OCI-LY7 (cell line): ENCODE data around the gene ELOB. TPM values are rescaled to one million over a fixed set of nuclear protein-coding genes. Genes with fewer than 3 reads are reported as not detected.

Source experiments
- BruUV-seq: library from RNA; stranded (reverse); fragments of 400-500 nt; replicated peaks from 2 replicates; lab custom pipeline; 2021; lab: Mats Ljungman, UMichigan
- CTCF ChIA-PET: fragments of 300-600 bp; sonication (Branson Sonifier 250); formaldehyde crosslinking; loops from one replicate; lab custom pipeline; 2022; ENCODE audit warnings: antibody characterized with exemption; ENCODE audit not compliant: unreplicated experiment; lab: Charles Lee
- POLR2A ChIA-PET: fragments of 300-600 bp; sonication (Branson Sonifier 250); formaldehyde crosslinking; loops from one replicate; lab custom pipeline; 2022; ENCODE audit warnings: antibody characterized with exemption; lab: Charles Lee
- DNase-seq: peaks from one replicate; pipeline ENCODE4 v3.0.0-alpha.2; 2015; ENCODE audit warnings: low spot score
- H2AFZ ChIP-seq: fragments of 200-600 bp; sonication (generic), shearing (Covaris generic); 2 replicates; pipeline ENCODE4 v1.6.1; 2014; ENCODE audit warnings: mild to moderate bottlenecking, antibody characterized with exemption, low read length, moderate library complexity
- H3K27ac ChIP-seq: fragments of 200-600 bp; sonication (generic); 2 replicates; pipeline ENCODE4 v1.5.1; 2014; ENCODE audit warnings: mixed run types, low read depth, mild to moderate bottlenecking, moderate library complexity, low read length, inconsistent platforms; ENCODE audit not compliant: poor library complexity, severe bottlenecking
- H3K36me3 ChIP-seq: fragments of 200-600 bp; sonication (generic); 2 replicates; pipeline ENCODE4 v1.6.1; 2014; ENCODE audit warnings: mild to moderate bottlenecking, antibody characterized with exemption, low read length, moderate library complexity, mixed read lengths; ENCODE audit not compliant: insufficient read depth
- H3K4me1 ChIP-seq: fragments of 200-600 bp; sonication (generic); 2 replicates; pipeline ENCODE4 v1.5.1; 2014; ENCODE audit warnings: mild to moderate bottlenecking, low read length; ENCODE audit not compliant: insufficient read depth, poor library complexity, severe bottlenecking
- H3K4me2 ChIP-seq: fragments of 200-600 bp; sonication (generic); 2 replicates; pipeline ENCODE4 v1.6.1; 2014; ENCODE audit warnings: mild to moderate bottlenecking, low read length
- H3K4me3 ChIP-seq: fragments of 200-600 bp; sonication (generic); 2 replicates; pipeline ENCODE4 v1.5.1; 2014; ENCODE audit warnings: mild to moderate bottlenecking, low read depth, low read length; ENCODE audit not compliant: poor library complexity, severe bottlenecking
- H3K79me2 ChIP-seq: fragments of 200-600 bp; sonication (generic); 2 replicates; pipeline ENCODE4 v1.6.1; 2016; ENCODE audit warnings: low read depth, mild to moderate bottlenecking, low read length, moderate library complexity, mixed read lengths; ENCODE audit not compliant: insufficient read depth
- H3K9me2 ChIP-seq: fragments of 200-600 bp; sonication (generic); 2 replicates; pipeline ENCODE4 v1.6.1; 2016; ENCODE audit warnings: mild to moderate bottlenecking, low read length, mixed read lengths; ENCODE audit not compliant: insufficient read depth
- H3K9me3 ChIP-seq: fragments of 200-600 bp; sonication (generic); 2 replicates; pipeline ENCODE4 v1.6.1; 2014; ENCODE audit warnings: mild to moderate bottlenecking, mixed run types, low read length, mixed read lengths
- H4K20me1 ChIP-seq: fragments of 200-600 bp; sonication (generic); 2 replicates; pipeline ENCODE4 v1.6.1; 2014; ENCODE audit warnings: mild to moderate bottlenecking, antibody characterized with exemption, low read length, moderate library complexity, mixed read lengths; ENCODE audit not compliant: insufficient read depth
- CTCF ChIP-seq: fragments of 200-600 bp; sonication (generic); conservative IDR thresholded peaks from 2 replicates; pipeline ENCODE4 v1.5.1; 2014; ENCODE audit warnings: mild to moderate bottlenecking, antibody characterized with exemption, low read length, moderate library complexity, mixed read lengths
- EZH2phosphoT487 ChIP-seq: fragments of 200-600 bp; sonication (generic); IDR thresholded peaks from 2 replicates; pipeline ENCODE4 v1.6.1; 2018; ENCODE audit warnings: low read depth, borderline replicate concordance, mild to moderate bottlenecking, mixed run types, antibody characterized with exemption, low read length, moderate library complexity, mixed read lengths
- intact Hi-C: fragments of 100-400 bp; cut with micrococcal nuclease; formaldehyde crosslinking; loops from one replicate; pipeline ENCODE4 v1.10.0; 2022; ENCODE audit not compliant: unreplicated experiment
- total RNA-seq, 2 experiments: library from RNA; depleted of rRNA in 1 of 2; stranded (reverse); fragments of >200 nt in 1 of 2; shearing (Covaris generic) in 1 of 2; gene quantifications; 2 replicates each; pipeline ENCODE4 v1.2.3, GENCODE V29; 2014 to 2022

ELOB gene
- total RNA-seq, 2 experiments from 2014 or later: 209 to 285 TPM

GRCh38 chr16:2756288-2757015 is 20.6 kb downstream of the ELOB start:
- CTCF ChIA-PET: no interaction called here
- peaks cover 40% of the 10 kb centered on the region for H4K20me1 ChIP-seq
- H3K79me2 ChIP-seq: peaks cover 85% of the 10 kb centered on the region

GRCh38 chr16:2755158-2755557 is 21.9 kb downstream of the ELOB start:
- CTCF ChIA-PET: no interaction called here
- POLR2A ChIA-PET: no interaction called here

More at GRCh38 chr16:2756288-2757015, 20.6 kb downstream of the ELOB start:
- H3K27ac ChIP-seq: no peak overlapping the region
- H3K4me1 ChIP-seq: peaks cover 21% of the 10 kb centered on the region
- no peaks in the 10 kb centered on the region for H3K9me3 ChIP-seq
- no peak overlapping the region for H2AFZ ChIP-seq
- no peaks in the 10 kb centered on the region for H3K9me2 ChIP-seq
- POLR2A ChIA-PET: no interaction called here
- no peak overlapping the region for H3K4me2 ChIP-seq
- TF ChIP-seq EZH2phosphoT487: no peak
- no peak for TF ChIP-seq CTCF
- DNase-seq: no peak
- no TSS peak for BruUV-seq
- no peak overlapping the region for H3K4me3 ChIP-seq
- H3K36me3 ChIP-seq: peaks cover 85% of the 10 kb centered on the region
- intact Hi-C loops: loop anchor here (10.0 kb wide), 1 partner anchor 222 kb away; the partner anchor contains the start of genes CEMP1 and PDPK1

More at GRCh38 chr16:2755158-2755557, 21.9 kb downstream of the ELOB start:
- Histone ChIP-seq H4K20me1 (peaks cover 40% of the 10 kb centered on the region), H3K36me3 (peaks cover 72% of the 10 kb centered on the region), H2AFZ (no peak overlapping the region), H3K79me2 (peaks cover 86% of the 10 kb centered on the region), H3K4me2 (peak overlapping the region; percentile 83), H3K4me3 (peak overlapping the region; percentile 99), H3K4me1 (peaks cover 34% of the 10 kb centered on the region), H3K9me2 (no peaks in the 10 kb centered on the region), H3K9me3 (no peaks in the 10 kb centered on the region), H3K27ac (no peak overlapping the region)
- no peak for DNase-seq
- intact Hi-C loops: loop anchor here (10.0 kb wide), 1 partner anchor 220 kb away; the partner anchor contains the start of genes CEMP1 and PDPK1
- BruUV-seq: no TSS peak
- TF ChIP-seq EZH2phosphoT487 (no peak), CTCF (no peak)
